SK-N-SH (cell line): ENCODE measurements around the gene ZFP62. TPM values are rescaled to one million over a fixed set of nuclear protein-coding genes. Genes with fewer than 3 reads are reported as not detected.

Experiments
- CTCF ChIA-PET: fragments of 300-600, 350-600 bp; formaldehyde crosslinking; extraction: SDS; loops from one replicate; lab custom pipeline; 2021; lab: Yijun Ruan, JAX
- POLR2A ChIA-PET: fragments of 350-600 bp; sonication (Branson Sonifier 250); formaldehyde crosslinking; extraction: SDS; loops from one replicate; lab custom pipeline; 2020; ENCODE audit warnings: antibody characterized with exemption, inconsistent platforms; lab: Yijun Ruan, JAX
- DNase-seq: peaks from one replicate; pipeline ENCODE4 v3.0.0; 2012
- H2AFZ ChIP-seq: fragments of 200-600 bp; sonication (generic); 2 replicates; pipeline ENCODE4 v1.8.1; 2016; ENCODE audit warnings: antibody characterized with exemption, mild to moderate bottlenecking, low read depth
- H3F3A ChIP-seq: fragments of 200-600 bp; sonication (generic); replicated peaks from 2 replicates; pipeline ENCODE3; 2016; ENCODE audit warnings: antibody characterized with exemption, mild to moderate bottlenecking; ENCODE audit not compliant: insufficient read depth
- H3K27ac ChIP-seq, 2 experiments: fragments of 200-500 bp in 1 of 2; fragments of 200-600 bp in 1 of 2; sonication (Bioruptor generic) in 1 of 2; sonication (generic), shearing (Covaris generic) in 1 of 2; 2 replicates each; pipeline versions ENCODE4 v1.5.1 to v1.6.1; 2014 to 2016; ENCODE audit warnings: low read depth in 2 of 2, inconsistent platforms in 1 of 2, low read length in 1 of 2, mild to moderate bottlenecking in 1 of 2, mixed read lengths in 1 of 2
- H3K27me3 ChIP-seq: fragments of 200-600 bp; sonication (generic), shearing (Covaris generic); 2 replicates; pipeline ENCODE4 v1.6.1; 2016; ENCODE audit warnings: mixed run types; ENCODE audit not compliant: insufficient read depth
- H3K36me3 ChIP-seq, 2 experiments: fragments of 200-500 bp in 1 of 2; fragments of 200-600 bp in 1 of 2; sonication (Bioruptor generic) in 1 of 2; sonication (generic) in 1 of 2; replicated peaks in 1 of 2; 2 replicates each; pipeline versions ENCODE3 to v1.5.1; 2014 to 2016; ENCODE audit warnings: low read length in 1 of 2, mild to moderate bottlenecking in 1 of 2; ENCODE audit not compliant: insufficient read depth in 2 of 2, control insufficient read depth in 1 of 2
- H3K4me1 ChIP-seq, 2 experiments: fragments of 200-500 bp in 1 of 2; fragments of 200-600 bp in 1 of 2; sonication (Bioruptor generic) in 1 of 2; sonication (generic), shearing (Covaris generic) in 1 of 2; 2 replicates each; pipeline versions ENCODE4 v1.5.1 to v1.6.1; 2014 to 2016; ENCODE audit warnings: low read depth in 1 of 2, low read length in 1 of 2, mixed run types in 1 of 2; ENCODE audit not compliant: insufficient read depth in 2 of 2, control insufficient read depth in 1 of 2
- H3K4me2 ChIP-seq: fragments of 200-600 bp; sonication (generic), shearing (Covaris generic); 2 replicates; pipeline ENCODE4 v1.6.1; 2017; ENCODE audit warnings: mixed run types
- H3K4me3 ChIP-seq, 2 experiments: fragments of 200-500 bp in 1 of 2; fragments of 200-600 bp in 1 of 2; sonication (Bioruptor generic) in 1 of 2; sonication (generic), shearing (Covaris generic) in 1 of 2; 2 replicates each; pipeline versions ENCODE4 v1.5.1 to v1.8.1; 2014 to 2016; ENCODE audit warnings: low read depth in 2 of 2, inconsistent platforms in 1 of 2, low read length in 1 of 2, mild to moderate bottlenecking in 1 of 2, mixed read lengths in 1 of 2, moderate library complexity in 1 of 2
- H3K79me2 ChIP-seq: fragments of 200-600 bp; sonication (generic); 2 replicates; pipeline ENCODE4 v1.8.1; 2017; ENCODE audit warnings: mild to moderate bottlenecking; ENCODE audit not compliant: insufficient read depth
- H3K9ac ChIP-seq: fragments of 200-600 bp; sonication (generic); 2 replicates; pipeline ENCODE4 v1.6.1; 2017; ENCODE audit warnings: mixed run types
- H3K9me2 ChIP-seq: fragments of 200-600 bp; sonication (generic); 2 replicates; pipeline ENCODE4 v1.6.1; 2017; ENCODE audit warnings: mixed run types
- H3K9me3 ChIP-seq: fragments of 200-600 bp; sonication (generic); 2 replicates; pipeline ENCODE4 v1.6.1; 2017; ENCODE audit warnings: mixed run types, mild to moderate bottlenecking, moderate library complexity
- H4K20me1 ChIP-seq: fragments of 200-600 bp; sonication (generic); 2 replicates; pipeline ENCODE4 v1.6.1; 2017; ENCODE audit warnings: mild to moderate bottlenecking, mixed run types; ENCODE audit not compliant: insufficient read depth
- EP300 ChIP-seq, 2 experiments: IDR thresholded peaks; 2 replicates each; pipeline versions ENCODE4 v1.4.0 to v1.6.1; 2012; ENCODE audit warnings: borderline replicate concordance in 1 of 2, low read depth in 1 of 2, low read length in 1 of 2
- FOSL2 ChIP-seq: IDR thresholded peaks from 2 replicates; pipeline ENCODE4 v1.4.0; 2012; ENCODE audit warnings: low read depth, mild to moderate bottlenecking, moderate library complexity, borderline replicate concordance
- JUND ChIP-seq: IDR thresholded peaks from 2 replicates; pipeline ENCODE4 v1.4.0; 2012
- MEF2A ChIP-seq: IDR thresholded peaks from 2 replicates; pipeline ENCODE4 v1.4.0; 2012; ENCODE audit warnings: low read depth, borderline replicate concordance
- NFIC ChIP-seq: IDR thresholded peaks from 2 replicates; pipeline ENCODE4 v1.4.0; 2012; ENCODE audit warnings: borderline replicate concordance
- PBX3 ChIP-seq: IDR thresholded peaks from 2 replicates; pipeline ENCODE4; 2012
- POLR2AphosphoS5 ChIP-seq: IDR thresholded peaks from 2 replicates; pipeline ENCODE4 v1.6.1; 2012; ENCODE audit warnings: low read depth, low read length
- SIN3A ChIP-seq: IDR thresholded peaks from 2 replicates; pipeline ENCODE4 v1.6.1; 2012; ENCODE audit warnings: low read depth, mild to moderate bottlenecking, low read length, moderate library complexity, borderline replicate concordance
- YY1 ChIP-seq: IDR thresholded peaks from 2 replicates; pipeline ENCODE4 v1.4.0; 2012; ENCODE audit warnings: low read depth, mild to moderate bottlenecking
- ZBTB33 ChIP-seq: IDR thresholded peaks from 2 replicates; pipeline ENCODE4 v1.4.0; 2012; ENCODE audit warnings: low read depth, borderline replicate concordance
- WGBS: methylation state at CpG from one replicate; pipeline ENCODE4 v1.1.6; 2017; ENCODE audit warnings: low lambda C conversion rate; 5-methylcytosine and 5-hydroxymethylcytosine counted together
- polyA plus RNA-seq, 3 experiments: library from polyadenylated mRNA; depleted of rRNA; stranded (reverse); fragments of >200 nt; gene quantifications; 2 replicates each; pipeline ENCODE4 v1.2.3, GENCODE V29; 2012

ZFP62 gene
- polyA plus RNA-seq, 1 of the 3 experiments (the other 2 are of a cell fraction) = 6.0 TPM

DNA sequence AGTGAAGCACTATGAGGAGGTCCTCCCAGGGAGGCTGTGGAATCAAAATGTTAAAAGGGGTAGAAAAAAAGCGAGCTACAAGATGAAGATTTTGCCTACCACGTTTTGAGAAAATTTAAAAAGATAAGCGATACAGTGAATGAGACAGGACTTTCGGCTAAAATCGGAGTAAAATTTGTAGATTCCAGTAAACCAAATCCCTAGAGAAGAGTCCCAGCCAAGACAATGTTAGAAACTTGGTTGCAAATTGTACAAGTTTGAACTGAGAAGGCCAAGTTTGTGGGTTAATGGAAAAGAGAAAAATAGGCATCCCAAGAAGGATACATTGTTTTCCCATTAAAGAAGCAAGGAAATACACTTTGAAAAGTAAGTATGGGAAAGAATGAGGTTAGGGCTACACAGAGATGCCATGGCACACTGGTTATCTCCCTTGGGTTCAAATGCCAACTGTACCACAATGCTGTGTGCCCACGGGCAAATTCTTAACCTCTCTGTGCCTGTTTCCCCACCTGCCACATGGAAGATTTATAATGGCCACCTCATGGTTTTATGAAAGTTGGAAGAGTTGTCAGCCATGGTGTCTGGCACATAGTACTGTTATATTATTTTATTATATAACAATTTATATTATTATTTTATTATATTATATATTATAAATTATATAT, 42.3 kb downstream of the ZFP62 start (continued):
- no peak for TF ChIP-seq SIN3A
- no peak for TF ChIP-seq YY1
- no peak for TF ChIP-seq POLR2AphosphoS5
- no peak for TF ChIP-seq PBX3
- no peak for TF ChIP-seq FOSL2
- TF ChIP-seq MEF2A = no peak
- no peak for TF ChIP-seq NFIC
- TF ChIP-seq JUND = no peak

DNA sequence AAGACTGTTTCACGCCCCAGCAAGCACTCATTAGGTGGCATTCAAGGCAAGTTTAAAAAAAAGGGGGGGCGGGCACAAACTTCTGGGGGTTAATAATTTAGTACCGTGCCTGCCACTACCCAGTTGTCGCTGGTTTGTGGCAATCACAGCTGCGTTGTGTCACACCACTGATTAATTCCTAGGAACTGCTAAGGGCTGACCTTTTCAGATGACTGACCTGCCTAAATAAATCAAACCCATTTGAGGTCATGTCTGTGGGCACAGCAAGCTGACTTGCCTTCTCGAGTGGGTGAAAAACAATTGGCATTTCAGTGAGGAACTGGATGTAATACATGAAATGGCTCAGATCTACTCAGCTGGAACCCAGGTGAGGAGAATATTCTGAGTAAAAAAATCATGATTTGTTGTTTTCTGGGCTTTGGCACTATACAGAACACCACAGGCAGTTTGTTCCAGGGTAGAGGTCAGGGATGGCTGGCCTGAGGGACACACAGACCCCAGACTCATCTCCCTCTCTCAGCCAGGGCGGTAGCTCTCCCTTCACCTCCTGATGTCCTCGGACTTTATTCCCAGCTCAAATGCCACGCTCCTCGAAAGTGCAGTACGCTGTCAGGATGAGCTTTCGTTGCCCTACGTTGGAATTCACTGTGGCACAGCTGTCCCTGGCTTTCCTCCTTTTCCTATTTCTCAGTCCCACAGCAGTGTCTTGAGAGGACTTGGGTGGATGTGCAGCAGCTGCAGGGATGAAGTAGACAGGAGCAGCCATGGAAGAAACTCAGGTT, 43.0 kb downstream of the ZFP62 start:
- ChIA-PET POLR2A (no interaction called here), CTCF (interaction anchor here (1.1 kb wide), 1 partner anchor 20 kb away, joined by 3 read pairs; no protein-coding TSS in a partner anchor)
- DNase-seq = no peak
- no peaks in the 10 kb centered on the region for H3K4me1 ChIP-seq
- no peak for TF ChIP-seq ZBTB33
- no peak for TF ChIP-seq EP300 (IDR thresholded peaks at IDR 0.05; ENCODE audit: borderline replicate concordance in 1 of 2, low read depth in 1 of 2, low read length in 1 of 2)
- no peaks in the 10 kb centered on the region for H3K9me3 ChIP-seq
- no peaks in the 10 kb centered on the region for H3K27me3 ChIP-seq
- no peak overlapping the region for H3K4me2 ChIP-seq
- no peak overlapping the region for H3K27ac ChIP-seq
- no peaks in the 10 kb centered on the region for H3K9me2 ChIP-seq
- WGBS = 74% methylated on average over 12 of the region's 13 CpGs
- H3K79me2 ChIP-seq = no peaks in the 10 kb centered on the region
- H3K4me3 ChIP-seq = no peak overlapping the region
- H4K20me1 ChIP-seq = no peaks in the 10 kb centered on the region
- H3K9ac ChIP-seq = no peak overlapping the region
- H3K36me3 ChIP-seq = no peaks in the 10 kb centered on the region
- no peaks in the 10 kb centered on the region for H3F3A ChIP-seq
- no peak overlapping the region for H2AFZ ChIP-seq
